ENCODE measurements around the gene ANXA2. TPM values are rescaled to one million over a fixed set of nuclear protein-coding genes. Genes with fewer than 3 reads are reported as not detected.

ANXA2 gene
- total RNA-seq, 2 donors from 2014 or later = 265 to 341 TPM

GRCh38 chr15:60379185-60379524, 18.6 kb downstream of the ANXA2 start:
- WGBS, 2 donors = 85 to 91% methylated on average over 1 of the region's 1 CpG
- TF ChIP-seq POLR2A (IDR thresholded peaks at IDR 0.05) = no peak
- TF ChIP-seq, protein P1, sequence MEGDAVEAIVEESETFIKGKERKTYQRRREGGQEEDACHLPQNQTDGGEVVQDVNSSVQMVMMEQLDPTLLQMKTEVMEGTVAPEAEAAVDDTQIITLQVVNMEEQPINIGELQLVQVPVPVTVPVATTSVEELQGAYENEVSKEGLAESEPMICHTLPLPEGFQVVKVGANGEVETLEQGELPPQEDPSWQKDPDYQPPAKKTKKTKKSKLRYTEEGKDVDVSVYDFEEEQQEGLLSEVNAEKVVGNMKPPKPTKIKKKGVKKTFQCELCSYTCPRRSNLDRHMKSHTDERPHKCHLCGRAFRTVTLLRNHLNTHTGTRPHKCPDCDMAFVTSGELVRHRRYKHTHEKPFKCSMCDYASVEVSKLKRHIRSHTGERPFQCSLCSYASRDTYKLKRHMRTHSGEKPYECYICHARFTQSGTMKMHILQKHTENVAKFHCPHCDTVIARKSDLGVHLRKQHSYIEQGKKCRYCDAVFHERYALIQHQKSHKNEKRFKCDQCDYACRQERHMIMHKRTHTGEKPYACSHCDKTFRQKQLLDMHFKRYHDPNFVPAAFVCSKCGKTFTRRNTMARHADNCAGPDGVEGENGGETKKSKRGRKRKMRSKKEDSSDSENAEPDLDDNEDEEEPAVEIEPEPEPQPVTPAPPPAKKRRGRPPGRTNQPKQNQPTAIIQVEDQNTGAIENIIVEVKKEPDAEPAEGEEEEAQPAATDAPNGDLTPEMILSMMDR (IDR thresholded peaks at IDR 0.05) = no peak
- ATAC-seq = no peak

GRCh38 chr15:60376677-60377095, 21.1 kb downstream of the ANXA2 start:
- Histone ChIP-seq H3K4me3 (no peak overlapping the region), H3K27me3 (no peaks in the 10 kb centered on the region), H3K27ac (peak overlapping the region in 3 of 4 donors; percentile 42 to 85 (median 42)), H3K9me3 (no peaks in the 10 kb centered on the region), H3K36me3 (replicated peaks in 1 of 2; ENCODE audit: insufficient read depth in 1 of 2, low read depth in 2 of 2) (peaks cover 0 to 4% of the 10 kb centered on the region in 2 donors), H3K4me1 (peaks cover 57% of the 10 kb centered on the region)
- intact Hi-C loops (cut with DNase I) = no loop called here
- 81 to 85% methylated on average over 10 to 12 of the region's 12 CpGs for WGBS, 2 donors
- ATAC-seq (no peak), DNase-seq (no peak)
- TF ChIP-seq, protein P1 (IDR thresholded peaks at IDR 0.05) = no peak
- TF ChIP-seq POLR2A (IDR thresholded peaks at IDR 0.05) = no peak

More at GRCh38 chr15:60379185-60379524, 18.6 kb downstream of the ANXA2 start:
- DNase-seq = no peak
- Histone ChIP-seq H3K36me3 (replicated peaks in 1 of 2; ENCODE audit: insufficient read depth in 1 of 2, low read depth in 2 of 2) (peaks cover 0 to 4% of the 10 kb centered on the region in 2 donors), H3K9me3 (no peaks in the 10 kb centered on the region), H3K4me3 (no peak overlapping the region), H3K27me3 (no peaks in the 10 kb centered on the region), H3K4me1 (peaks cover 41% of the 10 kb centered on the region), H3K27ac (peak overlapping the region; percentile 69 to 85 (median 78))
- intact Hi-C loops (cut with DNase I) = no loop called here

- intact Hi-C loops (cut with DNase I) = no loop called here
- DNase-seq (no peak), ATAC-seq (no peak)
- TF ChIP-seq, protein P1 (IDR thresholded peaks at IDR 0.05) = no peak
- no peak for TF ChIP-seq POLR2A (IDR thresholded peaks at IDR 0.05)
- peak overlapping the region; percentile 35 to 81 (median 56) for H3K27ac ChIP-seq
- no peak overlapping the region for H3K4me3 ChIP-seq
- WGBS, 2 donors = 78 to 83% methylated on average over 5 of the region's 5 CpGs
- H3K9me3 ChIP-seq = no peaks in the 10 kb centered on the region
- H3K4me1 ChIP-seq = peaks cover 68% of the 10 kb centered on the region
- no peaks in the 10 kb centered on the region for H3K27me3 ChIP-seq
- peaks cover 0 to 4% of the 10 kb centered on the region in 2 donors for H3K36me3 ChIP-seq (replicated peaks in 1 of 2; ENCODE audit: insufficient read depth in 1 of 2, low read depth in 2 of 2)
Measured at GRCh38 chr15:60375306-60375705, 22.5 kb downstream of the ANXA2 start.

- Histone ChIP-seq H3K36me3 (replicated peaks in 1 of 2; ENCODE audit: insufficient read depth in 1 of 2, low read depth in 2 of 2) (peaks cover 0 to 4% of the 10 kb centered on the region in 2 donors), H3K9me3 (no peaks in the 10 kb centered on the region), H3K27me3 (no peaks in the 10 kb centered on the region), H3K27ac (peak overlapping the region in 3 of 4 donors; percentile 43 to 81 (median 69)), H3K4me1 (peaks cover 69% of the 10 kb centered on the region), H3K4me3 (no peak overlapping the region)
- ATAC-seq = peak; percentile 51
- 40 to 43% methylated on average over 7 of the region's 7 CpGs for WGBS, 2 donors
- TF ChIP-seq, protein P1 (IDR thresholded peaks at IDR 0.05) = no peak
- TF ChIP-seq POLR2A (IDR thresholded peaks at IDR 0.05) = no peak
- peak; percentile 28 to 70 (median 52) for DNase-seq
- intact Hi-C loops (cut with DNase I) = no loop called here
Measured at GRCh38 chr15:60374628-60375081, 23.1 kb downstream of the ANXA2 start.

DNA sequence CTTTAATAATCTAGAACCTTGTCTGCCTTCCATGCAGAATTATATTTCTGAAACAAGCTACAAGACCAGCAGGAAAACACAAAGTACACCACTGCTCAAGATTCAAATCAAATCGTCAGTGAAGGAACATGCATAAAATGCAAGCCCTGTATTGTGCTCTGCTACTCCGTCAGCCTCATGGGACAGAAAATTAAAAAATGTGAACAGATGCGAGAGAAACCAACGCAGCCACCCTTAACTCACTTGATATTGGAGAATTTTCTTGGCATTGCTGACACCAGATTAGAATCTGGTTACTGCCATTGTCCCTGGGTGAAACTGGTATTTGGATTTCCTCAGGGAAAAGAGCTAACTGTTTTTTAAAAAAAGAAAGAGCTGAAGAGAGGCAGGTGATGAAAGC, 23.6 kb downstream of the ANXA2 start:
- Histone ChIP-seq H3K27ac (peak overlapping the region in 3 of 4 donors; percentile 43 to 81 (median 69)), H3K9me3 (no peaks in the 10 kb centered on the region), H3K27me3 (no peaks in the 10 kb centered on the region), H3K4me3 (no peak overlapping the region), H3K4me1 (peaks cover 69% of the 10 kb centered on the region), H3K36me3 (replicated peaks in 1 of 2; ENCODE audit: insufficient read depth in 1 of 2, low read depth in 2 of 2) (peaks cover 0 to 4% of the 10 kb centered on the region in 2 donors)
- TF ChIP-seq, protein P1 (IDR thresholded peaks at IDR 0.05) = no peak
- TF ChIP-seq POLR2A (IDR thresholded peaks at IDR 0.05) = no peak
- DNase-seq (no peak), ATAC-seq (no peak)
- intact Hi-C loops (cut with DNase I) = no loop called here
- 64 to 65% methylated on average over 4 of the region's 4 CpGs for WGBS, 2 donors
